ENCODE measurements around the gene NLGN1.

- TF ChIP-seq POLR2A (IDR thresholded peaks at IDR 0.05; ENCODE audit: control extremely low read depth in 1 of 2, low read depth in 2 of 2, low read length in 2 of 2) = no peak
- TF ChIP-seq CTCF (IDR thresholded peaks at IDR 0.05; ENCODE audit: control extremely low read depth in 1 of 3, insufficient read depth in 1 of 3, low read depth in 1 of 3, low read length in 3 of 3) = no peak
- no peak for TF ChIP-seq MAX (IDR thresholded peaks at IDR 0.05)
- no peak for TF ChIP-seq EZH2 (IDR thresholded peaks at IDR 0.05; ENCODE audit: low read depth, low read length, severe bottlenecking)
- TF ChIP-seq SP2 (IDR thresholded peaks at IDR 0.05; ENCODE audit: low read length) = no peak
- TF ChIP-seq TAF1 (IDR thresholded peaks at IDR 0.05; ENCODE audit: low read depth, low read length) = no peak
- TF ChIP-seq CREB1 (IDR thresholded peaks at IDR 0.05) = no peak
- TF ChIP-seq HDAC6 (IDR thresholded peaks at IDR 0.05; ENCODE audit: low read depth, low read length) = no peak
- TF ChIP-seq RFX5 (IDR thresholded peaks at IDR 0.05; ENCODE audit: borderline replicate concordance, low read depth, low read length) = no peak
- TF ChIP-seq EP300 (IDR thresholded peaks at IDR 0.05; ENCODE audit: borderline replicate concordance in 1 of 2, low read depth in 2 of 2, low read length in 2 of 2) = no peak
- TF ChIP-seq MAFK (IDR thresholded peaks at IDR 0.05; ENCODE audit: low read depth, low read length) = no peak
These were observed 805.0 kb downstream of the NLGN1 start for GRCh38 chr3:174202561-174202960.
